ENCODE measurements around the gene CNOT6.

GRCh38 chr5:180548563-180548962, 54.4 kb downstream of the CNOT6 start:
- TF ChIP-seq CTCF (IDR thresholded peaks at IDR 0.05) = no peak
- TF ChIP-seq ZFX (IDR thresholded peaks at IDR 0.05; ENCODE audit: borderline replicate concordance) = no peak
